22Rv1 (cell line): ENCODE data around the gene DISC1.

Source experiments
- ZFX ChIP-seq: fragments of 450-650 bp; IDR thresholded peaks from 2 replicates; pipeline ENCODE4 v1.6.1; 2017; ENCODE audit warnings: antibody characterized with exemption, borderline replicate concordance
- TF ChIP-seq, protein P1 (sequence below): fragments of 450-650 bp; IDR thresholded peaks from 2 replicates; pipeline ENCODE4 v1.5.1; 2017; ENCODE audit warnings: mild to moderate bottlenecking

GRCh38 chr1:231958448-231958847 lies 331.9 kb downstream of the DISC1 start:
- TF ChIP-seq, protein P1, sequence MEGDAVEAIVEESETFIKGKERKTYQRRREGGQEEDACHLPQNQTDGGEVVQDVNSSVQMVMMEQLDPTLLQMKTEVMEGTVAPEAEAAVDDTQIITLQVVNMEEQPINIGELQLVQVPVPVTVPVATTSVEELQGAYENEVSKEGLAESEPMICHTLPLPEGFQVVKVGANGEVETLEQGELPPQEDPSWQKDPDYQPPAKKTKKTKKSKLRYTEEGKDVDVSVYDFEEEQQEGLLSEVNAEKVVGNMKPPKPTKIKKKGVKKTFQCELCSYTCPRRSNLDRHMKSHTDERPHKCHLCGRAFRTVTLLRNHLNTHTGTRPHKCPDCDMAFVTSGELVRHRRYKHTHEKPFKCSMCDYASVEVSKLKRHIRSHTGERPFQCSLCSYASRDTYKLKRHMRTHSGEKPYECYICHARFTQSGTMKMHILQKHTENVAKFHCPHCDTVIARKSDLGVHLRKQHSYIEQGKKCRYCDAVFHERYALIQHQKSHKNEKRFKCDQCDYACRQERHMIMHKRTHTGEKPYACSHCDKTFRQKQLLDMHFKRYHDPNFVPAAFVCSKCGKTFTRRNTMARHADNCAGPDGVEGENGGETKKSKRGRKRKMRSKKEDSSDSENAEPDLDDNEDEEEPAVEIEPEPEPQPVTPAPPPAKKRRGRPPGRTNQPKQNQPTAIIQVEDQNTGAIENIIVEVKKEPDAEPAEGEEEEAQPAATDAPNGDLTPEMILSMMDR, result no peak
- no peak for TF ChIP-seq ZFX
